Epithelial cell of alveolus of lung (primary cell): Measurements from ENCODE around the gene TMPRSS7. TPM values are rescaled to one million over a fixed set of nuclear protein-coding genes. Genes with fewer than 3 reads are reported as not detected.

Experiments
- total RNA-seq: library from RNA; depleted of rRNA; stranded (reverse); fragments of >200 nt; gene quantifications from 2 replicates; pipeline ENCODE4 v1.2.1, GENCODE V29; 2015

Gene TMPRSS7, protein sequence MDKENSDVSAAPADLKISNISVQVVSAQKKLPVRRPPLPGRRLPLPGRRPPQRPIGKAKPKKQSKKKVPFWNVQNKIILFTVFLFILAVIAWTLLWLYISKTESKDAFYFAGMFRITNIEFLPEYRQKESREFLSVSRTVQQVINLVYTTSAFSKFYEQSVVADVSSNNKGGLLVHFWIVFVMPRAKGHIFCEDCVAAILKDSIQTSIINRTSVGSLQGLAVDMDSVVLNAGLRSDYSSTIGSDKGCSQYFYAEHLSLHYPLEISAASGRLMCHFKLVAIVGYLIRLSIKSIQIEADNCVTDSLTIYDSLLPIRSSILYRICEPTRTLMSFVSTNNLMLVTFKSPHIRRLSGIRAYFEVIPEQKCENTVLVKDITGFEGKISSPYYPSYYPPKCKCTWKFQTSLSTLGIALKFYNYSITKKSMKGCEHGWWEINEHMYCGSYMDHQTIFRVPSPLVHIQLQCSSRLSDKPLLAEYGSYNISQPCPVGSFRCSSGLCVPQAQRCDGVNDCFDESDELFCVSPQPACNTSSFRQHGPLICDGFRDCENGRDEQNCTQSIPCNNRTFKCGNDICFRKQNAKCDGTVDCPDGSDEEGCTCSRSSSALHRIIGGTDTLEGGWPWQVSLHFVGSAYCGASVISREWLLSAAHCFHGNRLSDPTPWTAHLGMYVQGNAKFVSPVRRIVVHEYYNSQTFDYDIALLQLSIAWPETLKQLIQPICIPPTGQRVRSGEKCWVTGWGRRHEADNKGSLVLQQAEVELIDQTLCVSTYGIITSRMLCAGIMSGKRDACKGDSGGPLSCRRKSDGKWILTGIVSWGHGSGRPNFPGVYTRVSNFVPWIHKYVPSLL
- total RNA-seq, result not detected in 2 replicates

DNA sequence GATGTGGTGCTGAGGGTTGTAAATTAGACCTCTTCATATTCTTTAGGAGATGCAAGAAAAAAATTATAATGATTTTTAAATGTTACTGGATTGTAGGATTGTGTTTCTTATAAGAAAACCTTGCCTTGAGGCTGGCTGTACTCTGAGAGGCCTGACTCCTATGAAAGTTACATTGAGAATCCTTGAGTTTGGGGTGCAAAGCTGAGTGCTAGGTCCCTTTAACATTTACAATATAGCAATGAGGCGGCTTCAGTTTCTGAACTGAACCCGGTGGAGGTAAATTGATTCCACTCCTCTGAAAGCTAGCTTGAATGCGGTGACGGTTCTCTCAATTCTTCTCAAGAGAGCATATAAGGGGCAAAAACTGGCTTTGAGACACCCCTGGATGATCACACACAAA is at the start of gene TMPRSS7:
TMPRSS7 (plus strand) TSS at position 301 of the 400 bp plus-strand sequence. CDS start 110 bp downstream, outside the sequence.

DNA sequence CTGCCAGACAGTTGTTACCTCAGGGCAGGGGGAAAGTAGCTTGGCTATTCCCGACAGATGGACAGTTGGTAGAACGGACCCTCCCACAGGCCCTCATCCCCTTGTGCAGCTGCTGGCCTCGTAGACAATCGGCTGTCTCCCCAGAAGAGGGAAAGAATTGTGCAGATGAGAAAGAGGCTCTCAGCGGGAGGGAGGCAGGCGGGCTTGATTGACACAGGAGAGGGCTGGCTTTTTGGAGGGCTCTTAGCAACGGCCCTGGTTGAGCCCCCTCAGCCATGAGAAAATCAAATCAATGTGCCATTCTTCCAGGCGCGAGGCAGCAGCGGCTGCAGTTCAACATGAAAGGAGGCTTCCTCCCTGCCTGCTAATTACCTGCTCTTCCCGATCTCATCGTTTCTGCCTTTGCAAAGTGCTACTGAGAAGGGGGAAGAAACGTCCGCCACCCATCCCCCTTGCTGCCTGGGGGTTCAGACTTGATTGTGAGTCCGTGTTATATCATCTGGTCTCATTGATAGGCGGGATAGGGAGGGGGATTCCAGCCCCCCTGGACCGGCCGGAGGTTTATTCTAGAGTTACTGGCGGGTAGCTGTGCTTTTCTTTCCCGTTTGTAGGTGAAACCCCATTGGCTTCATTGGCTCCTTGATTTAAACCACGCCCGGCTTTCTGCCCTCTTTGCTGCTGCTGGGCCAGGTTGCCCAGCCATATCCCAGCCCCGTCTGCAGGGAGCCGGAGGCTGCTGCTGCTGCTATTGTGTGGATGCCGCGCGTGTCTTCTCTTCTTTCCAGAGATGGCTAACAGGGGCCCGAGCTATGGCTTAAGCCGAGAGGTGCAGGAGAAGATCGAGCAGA is 35.7 kb upstream of the TMPRSS7 start, which contains the start of gene TAGLN3:
TAGLN3 (plus strand) TSS at position 287 of the 848 bp plus-strand sequence; CDS start at position 788, 501 bp downstream.

DNA sequence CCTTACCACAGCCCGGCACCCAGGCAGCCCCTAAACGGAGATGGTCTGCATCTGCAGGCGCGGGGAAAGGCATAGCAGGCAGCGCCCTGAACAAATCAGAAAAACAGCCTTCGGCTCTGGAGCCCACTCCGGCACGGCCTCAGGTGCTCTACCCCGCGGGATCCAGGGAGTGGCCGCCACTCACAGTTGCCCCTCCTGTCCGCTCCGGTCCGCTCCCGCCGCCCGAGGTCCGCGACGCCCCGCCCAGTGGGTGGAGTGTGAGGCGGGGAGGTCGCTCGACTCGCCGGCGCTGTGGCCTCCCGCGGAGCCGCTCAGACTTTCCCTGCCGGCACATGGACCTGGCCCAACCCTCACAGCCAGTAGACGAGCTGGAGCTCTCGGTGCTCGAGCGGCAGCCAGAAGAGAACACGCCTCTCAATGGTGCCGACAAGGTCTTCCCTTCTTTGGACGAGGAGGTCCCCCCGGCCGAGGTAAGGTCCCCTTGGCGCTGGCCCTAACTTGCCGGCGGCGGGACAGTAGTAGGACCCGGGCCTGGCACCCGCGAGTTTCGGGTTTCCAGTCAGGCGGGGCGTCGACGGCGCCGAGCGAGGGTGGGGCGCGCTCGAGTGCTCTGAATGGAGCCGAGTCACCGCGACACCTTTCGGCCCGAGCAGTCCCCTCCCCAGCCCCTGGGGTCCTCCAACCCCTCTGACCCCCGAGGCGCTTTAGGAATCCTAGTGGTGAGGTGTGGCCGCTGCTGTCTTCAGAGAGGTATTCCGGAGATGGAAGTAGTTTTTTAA is 51.7 kb downstream of the TMPRSS7 start, which contains the start of gene C3orf52:
C3orf52 (plus strand) TSS at position 314 of the 779 bp plus-strand sequence; CDS start at position 333, 19 bp downstream.

Other genes starting within 250 kb of the TMPRSS7 start
- 32.3 and 32.5 TPM in 2 replicates for gene PHLDB2, start 175.5 kb upstream of the TMPRSS7 start, total RNA-seq
- gene ABHD10, start 55.7 kb upstream of the TMPRSS7 start, total RNA-seq, result 24.7 and 30.0 TPM in 2 replicates
- 3.2 TPM in 1 of 2 replicates, not detected in the other for gene TAGLN3, start 35.8 kb upstream of the TMPRSS7 start, total RNA-seq
- gene C3orf52, start 51.7 kb downstream of the TMPRSS7 start, total RNA-seq, result 1.4 and 6.6 TPM in 2 replicates
- gene GCSAM, start 98.5 kb downstream of the TMPRSS7 start, total RNA-seq, result not detected in 2 replicates